Adrenal gland (tissue), 12 donors: ENCODE results near the gene GAS5. TPM values are rescaled to one million over a fixed set of nuclear protein-coding genes. Genes with fewer than 3 reads are reported as not detected.
"Not testable (repeated sequence)": the region's sequence is repeated elsewhere in the genome, so short reads cannot be mapped to it uniquely, and the experiment has no call there.

Experiments used
- DNase-seq, 7 donors: peaks; one replicate each; pipeline ENCODE4 v3.0.0-alpha.2; 2019 to 2020
- H3K27ac ChIP-seq, 5 donors: fragments of 200-600 bp; sonication (generic) in 4 of 5; 1 replicate in 3 of 5; 2 replicates in 2 of 5; pipeline versions ENCODE4 v1.5.1 to v1.8.0; 2016 to 2020; ENCODE audit warnings: mild to moderate bottlenecking in 1 of 5
- H3K27me3 ChIP-seq: fragments of 200-600 bp; 2 replicates; pipeline ENCODE4 v1.8.0; 2021
- H3K36me3 ChIP-seq, 2 donors: fragments of 200-600 bp; replicated peaks in 1 of 2; 1 replicate in 1 of 2; 2 replicates in 1 of 2; pipeline versions ENCODE4 v1.5.1 to v1.8.0; 2018 to 2022
- H3K4me1 ChIP-seq, 2 donors: fragments of 200-600 bp; replicated peaks in 1 of 2; 1 replicate in 1 of 2; 2 replicates in 1 of 2; pipeline versions ENCODE4 v1.5.1 to v1.8.0; 2018 to 2021
- H3K4me3 ChIP-seq, 4 donors: fragments of 200-600 bp; sonication (generic) in 3 of 4; one replicate each; pipeline ENCODE4 v1.5.1; 2016 to 2018
- H3K9me3 ChIP-seq, 3 donors: fragments of 200-600 bp; sonication (generic) in 1 of 3; replicated peaks in 1 of 3; 1 replicate in 2 of 3; 2 replicates in 1 of 3; pipeline versions ENCODE4 v1.5.1 to v1.8.0; 2016 to 2021
- POLR2A ChIP-seq, 2 donors: fragments of 450-650 bp; IDR thresholded peaks; one replicate each; pipeline ENCODE4 v1.6.1; 2017; ENCODE audit warnings: antibody characterized with exemption in 2 of 2, mild to moderate bottlenecking in 2 of 2, moderate library complexity in 1 of 2
- WGBS, 4 donors: extraction: QIAGEN DNeasy Blood & Tissue Kit in 2 of 4; methylation state at CpG; one replicate each; pipeline versions ENCODE4 v1.1.5 to v1.1.7; 2013 to 2017; 5-methylcytosine and 5-hydroxymethylcytosine counted together
- intact Hi-C, 2 donors: fragments of 100-400 bp; cut with DNase I; formaldehyde crosslinking; loops; one replicate each; pipeline versions ENCODE4 v1.14.1 to v1.15.0; 2022 to 2023
- polyA plus RNA-seq, 3 donors: library from polyadenylated mRNA; stranded (reverse); fragments of 200-250 nt in 2 of 3; fragments of 350-450 nt in 1 of 3; fragmentation: Illumina TruSeq in 1 of 3; extraction: RNeasy Lipid Tissue Mini Kit (QIAGEN cat#74804) in 1 of 3; gene quantifications; one replicate each; pipeline ENCODE4 v1.2.3, GENCODE V29; 2013 to 2014
- total RNA-seq, 9 donors: library from RNA; depleted of rRNA in 4 of 9; stranded (reverse); fragments of >200 nt in 4 of 9; fragments of 120-200 nt in 1 of 9; fragmentation: NEBNext Ultra II Directional in 1 of 9; extraction: Animal tissue kit (Norgen Biotek cat#: 25700) in 1 of 9; gene quantifications; one replicate each; pipeline versions ENCODE4 v1.1.0 to v1.2.4, GENCODE V29; 2013 to 2023
- TF ChIP-seq, protein P1 (sequence below), 6 experiments: fragments of 450-650 bp in 4 of 6; fragments of 200-600 bp in 2 of 6; sonication (generic) in 1 of 6; IDR thresholded peaks; 1 replicate in 5 of 6; 2 replicates in 1 of 6; pipeline versions ENCODE4 v1.5.1 to v1.8.0; 2016 to 2021; ENCODE audit warnings: antibody characterized with exemption in 6 of 6, mild to moderate bottlenecking in 2 of 6, moderate library complexity in 1 of 6
- donor health status: healthy with polysubstance abuse.
- donor health status: Bipolar disorder and iron deficiency.
- donor health status: DM: yes; HTN: yes; CAD: no.
- donor health status: DM: no; HTN: no; CAD: no.
- donor health status: DM: no; HTN: no; CAD: no.
- donor health status: DM: yes; HTN: yes; CAD: no.

The GAS5 gene
- total and polyA plus RNA-seq, 12 donors = 112 to 720 (median 279) TPM

DNA sequence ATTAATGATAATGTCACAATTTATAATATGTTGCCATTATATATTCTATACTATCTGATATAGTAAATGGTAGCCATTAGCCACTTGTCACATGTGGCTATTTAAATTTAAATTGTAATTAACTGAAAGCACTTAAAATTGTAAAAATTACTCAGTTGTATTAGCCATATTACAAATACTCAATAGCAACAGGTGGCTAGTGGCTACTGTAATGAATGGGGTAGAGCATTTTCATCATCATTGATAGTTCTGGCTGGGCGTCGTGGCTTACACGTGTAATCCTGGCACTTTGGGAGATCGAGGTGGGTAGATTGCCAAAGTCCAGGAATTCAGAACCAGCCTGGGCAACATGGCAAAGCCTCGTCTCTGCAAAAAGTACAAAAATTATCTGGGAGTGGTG is 16.9 kb upstream of the GAS5 start:
- 93 to 97% (median 96%) methylated on average over 5 of the region's 5 CpGs for WGBS, 4 donors
- Histone ChIP-seq H3K36me3 (peaks cover 0 to 14% of the 10 kb centered on the region in 2 donors), H3K27ac (no peak overlapping the region), H3K4me3 (no peak overlapping the region), H3K27me3 (no peaks in the 10 kb centered on the region), H3K4me1 (no peaks in the 10 kb centered on the region), H3K9me3 (no peaks in the 10 kb centered on the region)
- DNase-seq = no peak
- TF ChIP-seq, protein P1, sequence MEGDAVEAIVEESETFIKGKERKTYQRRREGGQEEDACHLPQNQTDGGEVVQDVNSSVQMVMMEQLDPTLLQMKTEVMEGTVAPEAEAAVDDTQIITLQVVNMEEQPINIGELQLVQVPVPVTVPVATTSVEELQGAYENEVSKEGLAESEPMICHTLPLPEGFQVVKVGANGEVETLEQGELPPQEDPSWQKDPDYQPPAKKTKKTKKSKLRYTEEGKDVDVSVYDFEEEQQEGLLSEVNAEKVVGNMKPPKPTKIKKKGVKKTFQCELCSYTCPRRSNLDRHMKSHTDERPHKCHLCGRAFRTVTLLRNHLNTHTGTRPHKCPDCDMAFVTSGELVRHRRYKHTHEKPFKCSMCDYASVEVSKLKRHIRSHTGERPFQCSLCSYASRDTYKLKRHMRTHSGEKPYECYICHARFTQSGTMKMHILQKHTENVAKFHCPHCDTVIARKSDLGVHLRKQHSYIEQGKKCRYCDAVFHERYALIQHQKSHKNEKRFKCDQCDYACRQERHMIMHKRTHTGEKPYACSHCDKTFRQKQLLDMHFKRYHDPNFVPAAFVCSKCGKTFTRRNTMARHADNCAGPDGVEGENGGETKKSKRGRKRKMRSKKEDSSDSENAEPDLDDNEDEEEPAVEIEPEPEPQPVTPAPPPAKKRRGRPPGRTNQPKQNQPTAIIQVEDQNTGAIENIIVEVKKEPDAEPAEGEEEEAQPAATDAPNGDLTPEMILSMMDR (IDR thresholded peaks at IDR 0.05) = no peak
- TF ChIP-seq POLR2A (IDR thresholded peaks at IDR 0.05) = no peak
- intact Hi-C loops = no loop called here

- WGBS, 4 donors = 79 to 85% (median 81%) methylated on average over 3 to 4 of the region's 4 CpGs
- DNase-seq, H3K9me3 ChIP-seq, H3K27ac ChIP-seq, H3K4me1 ChIP-seq, intact Hi-C loops, H3K27me3 ChIP-seq, H3K4me3 ChIP-seq: not testable (repeated sequence)
- peaks cover 0 to 16% of the 10 kb centered on the region in 2 donors for H3K36me3 ChIP-seq
Observed at GRCh38 chr1:173881117-173881516, 13.3 kb upstream of the GAS5 start.

DNA sequence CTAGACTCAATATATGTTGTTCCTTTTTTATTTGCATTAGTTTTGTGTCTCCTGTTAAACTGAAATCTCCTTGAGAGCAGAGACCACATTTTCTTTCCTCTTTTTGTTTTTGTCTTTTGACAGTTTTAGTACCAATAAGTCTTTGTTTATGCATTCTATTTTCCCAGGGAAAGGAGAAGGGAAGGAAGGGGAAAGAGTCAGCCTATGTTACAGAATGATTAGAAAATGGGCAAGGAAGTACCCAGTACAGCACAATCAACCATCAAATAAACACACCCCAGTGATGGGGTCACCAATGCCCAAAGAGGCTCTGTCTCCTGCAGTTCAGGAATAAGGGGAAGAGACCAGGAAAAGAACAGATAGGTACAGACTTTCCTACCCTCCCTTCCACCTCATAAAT is 10.5 kb upstream of the GAS5 start:
- Histone ChIP-seq H3K27me3 (no peaks in the 10 kb centered on the region), H3K4me1 (no peaks in the 10 kb centered on the region), H3K27ac (no peak overlapping the region), H3K9me3 (no peaks in the 10 kb centered on the region), H3K4me3 (no peak overlapping the region), H3K36me3 (peaks cover 0 to 30% of the 10 kb centered on the region in 2 donors)
- no peak for DNase-seq
- TF ChIP-seq POLR2A (IDR thresholded peaks at IDR 0.05) = no peak
- TF ChIP-seq, protein P1 (IDR thresholded peaks at IDR 0.05) = no peak
- intact Hi-C loops = no loop called here

- no peak overlapping the region for H3K4me3 ChIP-seq
- intact Hi-C loops = no loop called here
- no peaks in the 10 kb centered on the region for H3K27me3 ChIP-seq
- no peak for DNase-seq
- H3K4me1 ChIP-seq = no peaks in the 10 kb centered on the region
- TF ChIP-seq POLR2A (IDR thresholded peaks at IDR 0.05) = no peak
- TF ChIP-seq, protein P1 (IDR thresholded peaks at IDR 0.05) = no peak
- peaks cover 0 to 35% of the 10 kb centered on the region in 2 donors for H3K36me3 ChIP-seq
- H3K9me3 ChIP-seq = no peaks in the 10 kb centered on the region
- 93 to 94% (median 93%) methylated on average over 5 of the region's 5 CpGs for WGBS, 4 donors
- no peak overlapping the region for H3K27ac ChIP-seq
Observed at GRCh38 chr1:173876732-173877131, 8.9 kb upstream of the GAS5 start.

GRCh38 chr1:173871500-173871899 is 3.7 kb upstream of the GAS5 start:
- H3K36me3 ChIP-seq = peaks cover 0 to 34% of the 10 kb centered on the region in 2 donors
- H3K4me3 ChIP-seq = no peak overlapping the region
- no peak overlapping the region for H3K27ac ChIP-seq
- 78 to 93% (median 89%) methylated on average over 2 of the region's 2 CpGs for WGBS, 4 donors
- no peak for DNase-seq
- no peaks in the 10 kb centered on the region for H3K9me3 ChIP-seq
- peaks cover 24 to 32% of the 10 kb centered on the region in 2 donors for H3K4me1 ChIP-seq
- intact Hi-C loops = no loop called here
- TF ChIP-seq POLR2A (IDR thresholded peaks at IDR 0.05) = no peak
- TF ChIP-seq, protein P1 (IDR thresholded peaks at IDR 0.05) = no peak
- no peaks in the 10 kb centered on the region for H3K27me3 ChIP-seq
